ENCODE measurements around the gene TBC1D24.

- TF ChIP-seq CTCF (IDR thresholded peaks at IDR 0.05) = no peak; the same call in 1 of the 2 replicates
- no peak for TF ChIP-seq EZH2phosphoT487 (IDR thresholded peaks at IDR 0.05; ENCODE audit: borderline replicate concordance, low read depth)
- TF ChIP-seq FOXM1 (IDR thresholded peaks at IDR 0.05; ENCODE audit: low read depth) = no peak
Measured at GRCh38 chr16:2432286-2432685, 42.6 kb upstream of the TBC1D24 start.
